A549 (cell line): ENCODE results near the gene KRTAP24-1. TPM values are rescaled to one million over a fixed set of nuclear protein-coding genes. Genes with fewer than 3 reads are reported as not detected.

Experiments used
- ATAC-seq, 2 experiments: fragments of 200-7000 bp in 1 of 2; fragments of >200 bp in 1 of 2; cut with Nextera tagmentation in 1 of 2; cut with Tn5 transposase in 1 of 2; 3 replicates each; pipeline versions ENCODE4 v1.8.0 to v1.9.1; 2018 to 2020; ENCODE audit warnings: mild to moderate bottlenecking in 1 of 2, moderate library complexity in 1 of 2
- CTCF ChIA-PET: fragments of 300-600 bp; sonication (Branson Sonifier 250); formaldehyde crosslinking; extraction: SDS; loops from one replicate; lab custom pipeline; 2021; ENCODE audit warnings: antibody characterized with exemption, inconsistent platforms; lab: Yijun Ruan, JAX
- POLR2A ChIA-PET: fragments of 350-600 bp; formaldehyde crosslinking; extraction: SDS; loops from one replicate; lab custom pipeline; 2021; ENCODE audit warnings: antibody characterized with exemption, inconsistent platforms; lab: Yijun Ruan, JAX
- DNase-seq, 2 experiments: peaks; one replicate each; pipeline versions ENCODE4 v3.0.0 to v3.0.0-alpha.2; 2011 to 2016; ENCODE audit warnings: low read depth in 1 of 2, low spot score in 1 of 2
- FAIRE-seq: peaks from 2 replicates; lab custom pipeline; 2011; peaks lifted over from hg19 to GRCh38; lab: Jason Lieb, UNC
- H3K27ac ChIP-seq, 2 experiments: fragments of >200 bp; sonication (Bioruptor Twin); formaldehyde crosslinking; 3 replicates each; pipeline ENCODE4 v1.5.1; 2016 to 2017
- H3K4me1 ChIP-seq: fragments of >200 bp; sonication (Bioruptor Twin); formaldehyde crosslinking; 3 replicates; pipeline ENCODE4 v1.6.1; 2016
- H3K4me2 ChIP-seq: fragments of >200 bp; sonication (Bioruptor Twin); formaldehyde crosslinking; 3 replicates; pipeline ENCODE4 v1.6.1; 2016
- H3K4me3 ChIP-seq: fragments of >200 bp; sonication (Bioruptor Twin); formaldehyde crosslinking; 3 replicates; pipeline ENCODE4 v1.5.1; 2016
- H3K9me3 ChIP-seq: fragments of >200 bp; sonication (Bioruptor Twin); formaldehyde crosslinking; 3 replicates; pipeline ENCODE4 v1.6.1; 2016
- CEBPB ChIP-seq, 2 experiments: fragments of >200 bp in 1 of 2; sonication (Bioruptor Twin) in 1 of 2; formaldehyde crosslinking in 1 of 2; IDR thresholded peaks; 2 replicates each; pipeline ENCODE4 v1.6.1; 2012 to 2016
- EHF ChIP-seq: fragments of 250-450 bp; sonication (Bioruptor Pico); IDR thresholded peaks from 2 replicates; pipeline ENCODE4 v1.5.0; 2020; ENCODE audit warnings: mild to moderate bottlenecking
- EHMT2 ChIP-seq: fragments of 200-600 bp; sonication (generic); IDR thresholded peaks from 2 replicates; pipeline ENCODE4 v1.6.1; 2016; ENCODE audit warnings: antibody characterized with exemption, low read depth, mild to moderate bottlenecking, moderate library complexity
- EP300 ChIP-seq, 2 experiments: fragments of >200 bp; sonication (Bioruptor Twin); formaldehyde crosslinking; IDR thresholded peaks; 2 replicates in 1 of 2; 3 replicates in 1 of 2; pipeline ENCODE4 v1.6.1; 2016 to 2017
- ESRRA ChIP-seq: fragments of 150-350 bp; IDR thresholded peaks from 2 replicates; pipeline ENCODE4 v1.6.1; 2014; ENCODE audit warnings: mild to moderate bottlenecking, low read length, borderline replicate concordance
- FOSB ChIP-seq: fragments of 250-450 bp; sonication (Bioruptor Pico); IDR thresholded peaks from 2 replicates; pipeline ENCODE4 v1.5.0; 2020; ENCODE audit warnings: mild to moderate bottlenecking, moderate library complexity
- FOSL2 ChIP-seq, 2 experiments: fragments of 450-650 bp in 1 of 2; fragments of >200 bp in 1 of 2; sonication (Bioruptor Twin) in 1 of 2; formaldehyde crosslinking; IDR thresholded peaks; 2 replicates each; pipeline versions ENCODE4 v1.5.0 to v1.6.1; 2016 to 2020; ENCODE audit warnings: mild to moderate bottlenecking in 1 of 2, moderate library complexity in 1 of 2
- FOXS1 ChIP-seq: fragments of 250-450 bp; sonication (Bioruptor Pico); IDR thresholded peaks from 2 replicates; pipeline ENCODE4 v1.5.0; 2020; ENCODE audit warnings: mild to moderate bottlenecking, moderate library complexity
- HEYL ChIP-seq: fragments of 250-450 bp; sonication (Bioruptor Pico); IDR thresholded peaks from 2 replicates; pipeline ENCODE4 v1.8.0; 2021; ENCODE audit warnings: mild to moderate bottlenecking, moderate library complexity
- HOXB13 ChIP-seq: fragments of 250-450 bp; sonication (Bioruptor Pico); IDR thresholded peaks from 2 replicates; pipeline ENCODE4 v1.5.0; 2020; ENCODE audit warnings: low read depth, mild to moderate bottlenecking, moderate library complexity
- MYC ChIP-seq: IDR thresholded peaks from 2 replicates; pipeline ENCODE4 v1.6.1; 2012; ENCODE audit warnings: mild to moderate bottlenecking, inconsistent platforms, low read length, improper control_type of control experiment, borderline replicate concordance
- NPAS2 ChIP-seq: fragments of 250-450 bp; sonication (Bioruptor Pico); IDR thresholded peaks from 2 replicates; pipeline ENCODE4 v1.8.0; 2022; ENCODE audit warnings: mild to moderate bottlenecking, moderate library complexity, borderline replicate concordance
- NR3C1 ChIP-seq: fragments of >200 bp; sonication (Bioruptor Twin); formaldehyde crosslinking; IDR thresholded peaks from 3 replicates; pipeline ENCODE4 v1.6.1; 2017
- PHF8 ChIP-seq: fragments of 200-600 bp; sonication (generic); IDR thresholded peaks from 2 replicates; pipeline ENCODE4 v1.6.1; 2016; ENCODE audit warnings: low read depth, mild to moderate bottlenecking, antibody characterized with exemption, moderate library complexity, borderline replicate concordance
- POLR2AphosphoS2 ChIP-seq: conservative IDR thresholded peaks from 2 replicates; pipeline ENCODE4 v1.6.1; 2012; ENCODE audit warnings: low read length, improper control_type of control experiment, inconsistent platforms
- SREBF2 ChIP-seq: fragments of 450-650 bp; IDR thresholded peaks from 2 replicates; pipeline ENCODE4 v1.6.1; 2014; ENCODE audit warnings: mild to moderate bottlenecking, moderate library complexity
- ZC3H11A ChIP-seq: fragments of 450-650 bp; IDR thresholded peaks from 2 replicates; pipeline ENCODE4 v1.6.1; 2014; ENCODE audit warnings: antibody characterized with exemption, mild to moderate bottlenecking
- ZFP36 ChIP-seq: fragments of 450-650 bp; IDR thresholded peaks from 2 replicates; pipeline ENCODE4 v1.6.1; 2014; ENCODE audit warnings: borderline replicate concordance; ENCODE audit not compliant: partially characterized antibody
- ZNF302 ChIP-seq: fragments of 250-450 bp; sonication (Bioruptor Pico); IDR thresholded peaks from 2 replicates; pipeline ENCODE4 v1.9.0; 2021; ENCODE audit warnings: inconsistent platforms, mild to moderate bottlenecking, moderate library complexity
- ZSCAN20 ChIP-seq: fragments of 250-450 bp; sonication (Bioruptor Pico); IDR thresholded peaks from 2 replicates; pipeline ENCODE4 v1.8.0; 2022; ENCODE audit warnings: mild to moderate bottlenecking, moderate library complexity
- WGBS: methylation state at CpG from one replicate; pipeline ENCODE4 v1.1.6; 2017; ENCODE audit errors: missing lambda C conversion rate; 5-methylcytosine and 5-hydroxymethylcytosine counted together
- polyA plus RNA-seq, 4 experiments: library from polyadenylated mRNA; depleted of rRNA in 3 of 4; stranded (reverse); fragments of >200 nt; fragmentation: RNase III in 1 of 4; extraction: RNeasy Plus Mini Kit Qiagen cat#74134 plus additional on column Dnase treatment in 1 of 4; gene quantifications; 2 replicates in 3 of 4; 3 replicates in 1 of 4; pipeline ENCODE4 v1.2.3, GENCODE V29; 2011 to 2017
- TF ChIP-seq, protein P1 (sequence below): fragments of 200-600 bp; sonication (generic); IDR thresholded peaks from 2 replicates; pipeline ENCODE4 v1.6.1; 2016; ENCODE audit warnings: antibody characterized with exemption, mild to moderate bottlenecking, moderate library complexity
- TF ChIP-seq, protein P2 (sequence below): fragments of 250-450 bp; sonication (Bioruptor Pico); IDR thresholded peaks from 2 replicates; pipeline ENCODE4 v1.5.0; 2020; ENCODE audit warnings: low read depth, mild to moderate bottlenecking, moderate library complexity
- TF ChIP-seq, protein P3 (sequence below): fragments of 450-650 bp; IDR thresholded peaks from 2 replicates; pipeline ENCODE4 v1.6.1; 2014; ENCODE audit warnings: antibody characterized with exemption
- TF ChIP-seq, protein P4 (sequence below): fragments of >200 bp; sonication (Bioruptor Twin); formaldehyde crosslinking; IDR thresholded peaks from 3 replicates; pipeline ENCODE4 v1.6.1; 2016
- TF ChIP-seq, protein P5 (sequence below): IDR thresholded peaks from 2 replicates; pipeline ENCODE4 v1.6.1; 2012
- TF ChIP-seq, protein P6 (sequence below): fragments of 250-450 bp; sonication (Bioruptor Pico); IDR thresholded peaks from 2 replicates; pipeline ENCODE4 v1.5.0; 2021; ENCODE audit warnings: mild to moderate bottlenecking, moderate library complexity, borderline replicate concordance
- TF ChIP-seq, protein P7 (sequence below): fragments of >200 bp; sonication (Bioruptor Twin); formaldehyde crosslinking; IDR thresholded peaks from 3 replicates; pipeline ENCODE4 v1.5.1; 2016

The KRTAP24-1 gene
- polyA plus RNA-seq, 2 of the 4 experiments (the other 2 are of a cell fraction), result not detected

DNA sequence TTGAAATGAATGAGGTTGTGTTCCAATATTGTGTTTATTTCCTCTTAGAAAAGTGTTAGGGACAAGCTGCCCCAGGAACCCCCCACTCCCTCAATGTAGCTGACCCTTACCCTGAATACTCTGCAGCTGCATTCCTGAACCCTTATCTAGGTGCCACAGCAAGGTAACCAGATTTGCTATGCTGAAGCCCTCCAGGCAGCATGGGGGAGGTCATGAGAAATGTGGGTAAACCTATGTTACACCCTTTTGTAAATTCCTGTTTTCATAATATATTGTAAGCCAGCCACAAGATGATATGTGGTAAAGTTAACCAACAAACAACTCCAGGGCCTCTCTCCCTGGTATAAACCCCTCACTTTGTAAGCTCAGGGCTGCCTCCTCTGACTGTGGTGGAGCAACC is 39.1 kb downstream of the KRTAP24-1 start:
- Histone ChIP-seq H3K4me1 (no peaks in the 10 kb centered on the region), H3K4me3 (no peak overlapping the region), H3K9me3 (no peaks in the 10 kb centered on the region), H3K27ac (no peak overlapping the region), H3K4me2 (no peak overlapping the region)
- FAIRE-seq, result no peak
- TF ChIP-seq CEBPB (IDR thresholded peaks at IDR 0.05), result no peak
- TF ChIP-seq, protein P1, sequence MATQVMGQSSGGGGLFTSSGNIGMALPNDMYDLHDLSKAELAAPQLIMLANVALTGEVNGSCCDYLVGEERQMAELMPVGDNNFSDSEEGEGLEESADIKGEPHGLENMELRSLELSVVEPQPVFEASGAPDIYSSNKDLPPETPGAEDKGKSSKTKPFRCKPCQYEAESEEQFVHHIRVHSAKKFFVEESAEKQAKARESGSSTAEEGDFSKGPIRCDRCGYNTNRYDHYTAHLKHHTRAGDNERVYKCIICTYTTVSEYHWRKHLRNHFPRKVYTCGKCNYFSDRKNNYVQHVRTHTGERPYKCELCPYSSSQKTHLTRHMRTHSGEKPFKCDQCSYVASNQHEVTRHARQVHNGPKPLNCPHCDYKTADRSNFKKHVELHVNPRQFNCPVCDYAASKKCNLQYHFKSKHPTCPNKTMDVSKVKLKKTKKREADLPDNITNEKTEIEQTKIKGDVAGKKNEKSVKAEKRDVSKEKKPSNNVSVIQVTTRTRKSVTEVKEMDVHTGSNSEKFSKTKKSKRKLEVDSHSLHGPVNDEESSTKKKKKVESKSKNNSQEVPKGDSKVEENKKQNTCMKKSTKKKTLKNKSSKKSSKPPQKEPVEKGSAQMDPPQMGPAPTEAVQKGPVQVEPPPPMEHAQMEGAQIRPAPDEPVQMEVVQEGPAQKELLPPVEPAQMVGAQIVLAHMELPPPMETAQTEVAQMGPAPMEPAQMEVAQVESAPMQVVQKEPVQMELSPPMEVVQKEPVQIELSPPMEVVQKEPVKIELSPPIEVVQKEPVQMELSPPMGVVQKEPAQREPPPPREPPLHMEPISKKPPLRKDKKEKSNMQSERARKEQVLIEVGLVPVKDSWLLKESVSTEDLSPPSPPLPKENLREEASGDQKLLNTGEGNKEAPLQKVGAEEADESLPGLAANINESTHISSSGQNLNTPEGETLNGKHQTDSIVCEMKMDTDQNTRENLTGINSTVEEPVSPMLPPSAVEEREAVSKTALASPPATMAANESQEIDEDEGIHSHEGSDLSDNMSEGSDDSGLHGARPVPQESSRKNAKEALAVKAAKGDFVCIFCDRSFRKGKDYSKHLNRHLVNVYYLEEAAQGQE, result no peak
- no peak for TF ChIP-seq EHMT2
- TF ChIP-seq ZSCAN20 (CRISPR knock-in tag), result no peak
- TF ChIP-seq ZNF302 (CRISPR knock-in tag), result no peak
- TF ChIP-seq, protein P2, sequence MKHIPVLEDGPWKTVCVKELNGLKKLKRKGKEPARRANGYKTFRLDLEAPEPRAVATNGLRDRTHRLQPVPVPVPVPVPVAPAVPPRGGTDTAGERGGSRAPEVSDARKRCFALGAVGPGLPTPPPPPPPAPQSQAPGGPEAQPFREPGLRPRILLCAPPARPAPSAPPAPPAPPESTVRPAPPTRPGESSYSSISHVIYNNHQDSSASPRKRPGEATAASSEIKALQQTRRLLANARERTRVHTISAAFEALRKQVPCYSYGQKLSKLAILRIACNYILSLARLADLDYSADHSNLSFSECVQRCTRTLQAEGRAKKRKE (CRISPR knock-in tag), result no peak
- no peak for TF ChIP-seq HEYL (CRISPR knock-in tag)
- TF ChIP-seq, protein P3, sequence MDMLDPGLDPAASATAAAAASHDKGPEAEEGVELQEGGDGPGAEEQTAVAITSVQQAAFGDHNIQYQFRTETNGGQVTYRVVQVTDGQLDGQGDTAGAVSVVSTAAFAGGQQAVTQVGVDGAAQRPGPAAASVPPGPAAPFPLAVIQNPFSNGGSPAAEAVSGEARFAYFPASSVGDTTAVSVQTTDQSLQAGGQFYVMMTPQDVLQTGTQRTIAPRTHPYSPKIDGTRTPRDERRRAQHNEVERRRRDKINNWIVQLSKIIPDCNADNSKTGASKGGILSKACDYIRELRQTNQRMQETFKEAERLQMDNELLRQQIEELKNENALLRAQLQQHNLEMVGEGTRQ, result no peak
- TF ChIP-seq NPAS2 (CRISPR knock-in tag), result no peak
- TF ChIP-seq FOXS1 (CRISPR knock-in tag), result no peak
- no peak for TF ChIP-seq FOSB
- TF ChIP-seq ESRRA, result no peak
- TF ChIP-seq NR3C1, result no peak
- TF ChIP-seq POLR2AphosphoS2, result no peak
- no peak for TF ChIP-seq ZFP36
- no peak for TF ChIP-seq FOSL2 (IDR thresholded peaks at IDR 0.05)
- TF ChIP-seq FOSL2 (CRISPR knock-in tag; IDR thresholded peaks at IDR 0.05), result no peak
- TF ChIP-seq SREBF2, result no peak
- POLR2A ChIA-PET, result no interaction called here
- no peak for ATAC-seq
- DNase-seq, result no peak
- CTCF ChIA-PET, result interaction anchor here (1.7 kb wide), 1 partner anchor 14 kb away, joined by 4 read pairs; no protein-coding TSS in a partner anchor

DNA sequence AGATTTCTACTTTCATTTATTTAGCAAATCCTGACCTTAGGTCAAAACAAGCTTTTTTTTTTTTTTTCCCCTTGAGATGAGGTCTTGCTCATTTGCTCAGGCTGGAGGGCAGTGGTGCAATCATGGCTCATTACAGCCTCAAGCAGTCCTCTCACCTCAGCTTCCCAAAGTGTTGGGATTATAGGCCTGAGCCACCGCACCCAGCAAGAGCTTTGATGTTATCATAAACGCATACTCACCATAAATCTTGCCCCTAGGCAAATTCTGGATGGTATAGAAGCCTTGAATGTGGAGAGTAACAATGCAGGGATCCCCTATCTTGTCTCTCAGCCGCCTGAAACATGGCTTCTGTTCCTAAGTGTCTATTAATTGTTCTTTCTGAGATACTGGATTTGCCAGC is 42.1 kb downstream of the KRTAP24-1 start:
- DNase-seq (no peak), ATAC-seq (no peak), FAIRE-seq (no peak)
- CTCF ChIA-PET, result no interaction called here
- Histone ChIP-seq H3K4me3 (no peak overlapping the region), H3K4me1 (no peaks in the 10 kb centered on the region), H3K27ac (no peak overlapping the region), H3K4me2 (no peak overlapping the region), H3K9me3 (no peaks in the 10 kb centered on the region)
- POLR2A ChIA-PET, result no interaction called here
- 3% methylated on average over 3 of the region's 3 CpGs for whole genome bisulfite sequencing
- TF ChIP-seq SREBF2, result no peak
- TF ChIP-seq, protein P4, sequence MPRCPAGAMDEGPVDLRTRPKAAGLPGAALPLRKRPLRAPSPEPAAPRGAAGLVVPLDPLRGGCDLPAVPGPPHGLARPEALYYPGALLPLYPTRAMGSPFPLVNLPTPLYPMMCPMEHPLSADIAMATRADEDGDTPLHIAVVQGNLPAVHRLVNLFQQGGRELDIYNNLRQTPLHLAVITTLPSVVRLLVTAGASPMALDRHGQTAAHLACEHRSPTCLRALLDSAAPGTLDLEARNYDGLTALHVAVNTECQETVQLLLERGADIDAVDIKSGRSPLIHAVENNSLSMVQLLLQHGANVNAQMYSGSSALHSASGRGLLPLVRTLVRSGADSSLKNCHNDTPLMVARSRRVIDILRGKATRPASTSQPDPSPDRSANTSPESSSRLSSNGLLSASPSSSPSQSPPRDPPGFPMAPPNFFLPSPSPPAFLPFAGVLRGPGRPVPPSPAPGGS, result no peak
- no peak for TF ChIP-seq EP300 (IDR thresholded peaks at IDR 0.05)
- TF ChIP-seq, protein P5, sequence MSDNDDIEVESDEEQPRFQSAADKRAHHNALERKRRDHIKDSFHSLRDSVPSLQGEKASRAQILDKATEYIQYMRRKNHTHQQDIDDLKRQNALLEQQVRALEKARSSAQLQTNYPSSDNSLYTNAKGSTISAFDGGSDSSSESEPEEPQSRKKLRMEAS, result no peak
- TF ChIP-seq, protein P6, sequence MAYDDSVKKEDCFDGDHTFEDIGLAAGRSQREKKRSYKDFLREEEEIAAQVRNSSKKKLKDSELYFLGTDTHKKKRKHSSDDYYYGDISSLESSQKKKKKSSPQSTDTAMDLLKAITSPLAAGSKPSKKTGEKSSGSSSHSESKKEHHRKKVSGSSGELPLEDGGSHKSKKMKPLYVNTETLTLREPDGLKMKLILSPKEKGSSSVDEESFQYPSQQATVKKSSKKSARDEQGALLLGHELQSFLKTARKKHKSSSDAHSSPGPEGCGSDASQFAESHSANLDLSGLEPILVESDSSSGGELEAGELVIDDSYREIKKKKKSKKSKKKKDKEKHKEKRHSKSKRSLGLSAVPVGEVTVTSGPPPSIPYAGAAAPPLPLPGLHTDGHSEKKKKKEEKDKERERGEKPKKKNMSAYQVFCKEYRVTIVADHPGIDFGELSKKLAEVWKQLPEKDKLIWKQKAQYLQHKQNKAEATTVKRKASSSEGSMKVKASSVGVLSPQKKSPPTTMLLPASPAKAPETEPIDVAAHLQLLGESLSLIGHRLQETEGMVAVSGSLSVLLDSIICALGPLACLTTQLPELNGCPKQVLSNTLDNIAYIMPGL, result no peak
- TF ChIP-seq, protein P7, sequence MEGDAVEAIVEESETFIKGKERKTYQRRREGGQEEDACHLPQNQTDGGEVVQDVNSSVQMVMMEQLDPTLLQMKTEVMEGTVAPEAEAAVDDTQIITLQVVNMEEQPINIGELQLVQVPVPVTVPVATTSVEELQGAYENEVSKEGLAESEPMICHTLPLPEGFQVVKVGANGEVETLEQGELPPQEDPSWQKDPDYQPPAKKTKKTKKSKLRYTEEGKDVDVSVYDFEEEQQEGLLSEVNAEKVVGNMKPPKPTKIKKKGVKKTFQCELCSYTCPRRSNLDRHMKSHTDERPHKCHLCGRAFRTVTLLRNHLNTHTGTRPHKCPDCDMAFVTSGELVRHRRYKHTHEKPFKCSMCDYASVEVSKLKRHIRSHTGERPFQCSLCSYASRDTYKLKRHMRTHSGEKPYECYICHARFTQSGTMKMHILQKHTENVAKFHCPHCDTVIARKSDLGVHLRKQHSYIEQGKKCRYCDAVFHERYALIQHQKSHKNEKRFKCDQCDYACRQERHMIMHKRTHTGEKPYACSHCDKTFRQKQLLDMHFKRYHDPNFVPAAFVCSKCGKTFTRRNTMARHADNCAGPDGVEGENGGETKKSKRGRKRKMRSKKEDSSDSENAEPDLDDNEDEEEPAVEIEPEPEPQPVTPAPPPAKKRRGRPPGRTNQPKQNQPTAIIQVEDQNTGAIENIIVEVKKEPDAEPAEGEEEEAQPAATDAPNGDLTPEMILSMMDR, result no peak
- no peak for TF ChIP-seq HOXB13
- no peak for TF ChIP-seq MYC
- TF ChIP-seq EHF (CRISPR knock-in tag), result no peak
- no peak for TF ChIP-seq ZC3H11A
- no peak for TF ChIP-seq ZFP36
- TF ChIP-seq PHF8, result no peak
